Chondrocyte (in vitro differentiated cells): ENCODE measurements around the gene ADCY1. TPM values are rescaled to one million over a fixed set of nuclear protein-coding genes. Genes with fewer than 3 reads are reported as not detected.

ENCODE experiments used
- DNase-seq: peaks from one replicate; pipeline ENCODE4 v3.0.0; 2021; ENCODE audit warnings: mixed read lengths, low spot score
- H3K27ac Mint-ChIP-seq: one replicate; pipeline ENCODE4 v1.8.0; 2021; ENCODE audit warnings: mild to moderate bottlenecking, moderate library complexity, mixed read lengths; ENCODE audit not compliant: unreplicated experiment
- H3K27me3 Mint-ChIP-seq: 2 replicates; pipeline ENCODE4 v1.8.0; 2021; ENCODE audit warnings: low read depth, mixed read lengths
- H3K36me3 Mint-ChIP-seq: 2 replicates; pipeline ENCODE4 v1.8.0; 2021; ENCODE audit warnings: low read depth, mixed read lengths
- H3K4me1 Mint-ChIP-seq: 2 replicates; pipeline ENCODE4 v1.8.0; 2021; ENCODE audit warnings: low read depth, mild to moderate bottlenecking, mixed read lengths
- H3K4me3 Mint-ChIP-seq: one replicate; pipeline ENCODE4 v1.8.0; 2021; ENCODE audit warnings: mild to moderate bottlenecking, moderate library complexity, mixed read lengths; ENCODE audit not compliant: unreplicated experiment
- H3K9me3 Mint-ChIP-seq: 2 replicates; pipeline ENCODE4 v1.8.0; 2021; ENCODE audit warnings: low read depth, mixed read lengths
- total RNA-seq: library from RNA; stranded (reverse); gene quantifications from 3 replicates; pipeline ENCODE4 v1.2.1, GENCODE V29; 2021
- TF ChIP-seq, protein P1 (sequence below): fragments of 200-600 bp; sonication (generic); IDR thresholded peaks from 2 replicates; pipeline ENCODE4 v1.5.0; 2021; ENCODE audit warnings: antibody characterized with exemption, mild to moderate bottlenecking, moderate library complexity

ADCY1 gene
- total RNA-seq, 1 donor from 2014 or later: 0.50 TPM

DNA sequence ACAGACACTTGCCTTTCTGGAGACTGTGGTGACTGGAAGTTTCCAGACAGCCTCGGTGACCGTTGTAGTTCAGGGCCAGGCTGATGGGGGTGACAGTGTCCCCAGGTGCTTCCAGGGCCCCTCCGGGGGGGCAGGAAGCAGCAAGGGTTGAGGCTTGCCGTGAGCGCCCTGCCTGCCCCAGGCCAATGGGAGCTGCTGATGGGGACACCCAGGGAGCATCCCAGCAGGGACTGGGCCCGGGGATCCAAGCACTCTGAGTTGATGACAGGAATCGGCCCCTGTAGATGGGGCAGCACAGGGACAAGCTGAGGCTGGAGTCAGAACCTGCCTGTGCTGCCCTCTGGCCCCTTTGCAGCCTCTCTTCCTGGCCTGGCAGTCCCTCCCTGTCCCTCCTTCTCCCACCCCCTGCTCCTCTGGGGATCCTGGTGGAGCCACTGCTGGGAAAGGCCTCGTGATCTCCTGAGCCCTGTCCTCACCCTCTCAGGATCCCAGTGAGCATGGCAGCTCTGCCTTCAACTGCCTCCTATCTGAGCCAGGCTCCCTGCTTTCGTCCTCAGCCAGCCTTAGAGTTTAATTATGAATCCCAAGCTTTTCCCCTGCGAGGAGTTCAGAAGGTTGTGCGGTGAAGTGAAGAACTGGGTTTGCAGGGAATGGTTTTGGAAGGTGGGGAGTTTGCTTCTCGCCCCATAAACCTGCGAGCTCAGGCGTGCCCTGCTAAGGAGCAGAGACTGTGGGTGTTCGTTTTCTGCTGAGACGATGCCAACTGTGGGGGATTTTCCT lies 84.7 kb downstream of the ADCY1 start:
- DNase-seq: peak; percentile 81
- no peak overlapping the region for H3K4me3 Mint-ChIP-seq
- TF ChIP-seq, protein P1, sequence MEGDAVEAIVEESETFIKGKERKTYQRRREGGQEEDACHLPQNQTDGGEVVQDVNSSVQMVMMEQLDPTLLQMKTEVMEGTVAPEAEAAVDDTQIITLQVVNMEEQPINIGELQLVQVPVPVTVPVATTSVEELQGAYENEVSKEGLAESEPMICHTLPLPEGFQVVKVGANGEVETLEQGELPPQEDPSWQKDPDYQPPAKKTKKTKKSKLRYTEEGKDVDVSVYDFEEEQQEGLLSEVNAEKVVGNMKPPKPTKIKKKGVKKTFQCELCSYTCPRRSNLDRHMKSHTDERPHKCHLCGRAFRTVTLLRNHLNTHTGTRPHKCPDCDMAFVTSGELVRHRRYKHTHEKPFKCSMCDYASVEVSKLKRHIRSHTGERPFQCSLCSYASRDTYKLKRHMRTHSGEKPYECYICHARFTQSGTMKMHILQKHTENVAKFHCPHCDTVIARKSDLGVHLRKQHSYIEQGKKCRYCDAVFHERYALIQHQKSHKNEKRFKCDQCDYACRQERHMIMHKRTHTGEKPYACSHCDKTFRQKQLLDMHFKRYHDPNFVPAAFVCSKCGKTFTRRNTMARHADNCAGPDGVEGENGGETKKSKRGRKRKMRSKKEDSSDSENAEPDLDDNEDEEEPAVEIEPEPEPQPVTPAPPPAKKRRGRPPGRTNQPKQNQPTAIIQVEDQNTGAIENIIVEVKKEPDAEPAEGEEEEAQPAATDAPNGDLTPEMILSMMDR: no peak
- H3K36me3 Mint-ChIP-seq: no peaks in the 10 kb centered on the region
- H3K27me3 Mint-ChIP-seq: no peaks in the 10 kb centered on the region
- no peaks in the 10 kb centered on the region for H3K9me3 Mint-ChIP-seq
- H3K27ac Mint-ChIP-seq: no peak overlapping the region
- H3K4me1 Mint-ChIP-seq: no peaks in the 10 kb centered on the region

DNA sequence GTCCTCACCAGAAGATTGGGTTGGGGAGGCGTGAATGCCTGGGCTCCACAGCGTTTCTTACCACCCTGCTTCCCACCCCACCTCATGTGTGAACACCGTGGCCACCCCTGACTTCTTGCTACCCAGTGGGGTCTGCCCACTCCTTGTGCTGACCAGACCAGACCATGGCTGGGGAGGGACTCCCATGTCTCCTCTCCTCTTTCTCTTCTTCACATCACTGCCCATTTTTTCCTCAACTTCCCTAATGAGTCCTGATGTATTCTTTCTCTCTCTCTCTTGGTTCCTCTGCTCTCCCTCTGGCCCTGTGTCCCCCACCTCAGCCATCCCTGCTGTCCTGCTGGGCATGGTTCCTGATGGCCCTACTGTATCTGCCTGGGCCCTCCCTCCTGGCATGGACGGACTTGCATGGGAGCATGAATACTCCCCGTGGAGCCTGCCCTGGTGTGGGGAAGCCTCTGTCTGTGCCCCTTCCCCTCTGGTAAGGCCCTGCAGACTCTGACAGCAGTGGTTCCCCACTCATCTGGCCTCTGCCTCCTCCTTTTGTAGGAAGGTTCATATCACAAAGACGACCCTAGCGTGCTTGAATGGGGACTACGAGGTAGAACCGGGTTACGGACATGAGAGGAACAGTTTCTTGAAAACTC lies 85.5 kb downstream of the ADCY1 start:
- Mint-ChIP-seq H3K4me3 (no peak overlapping the region), H3K36me3 (no peaks in the 10 kb centered on the region), H3K27ac (no peak overlapping the region), H3K9me3 (no peaks in the 10 kb centered on the region), H3K4me1 (no peaks in the 10 kb centered on the region), H3K27me3 (no peaks in the 10 kb centered on the region)
- DNase-seq: peak; percentile 83
- TF ChIP-seq, protein P1: no peak

DNA sequence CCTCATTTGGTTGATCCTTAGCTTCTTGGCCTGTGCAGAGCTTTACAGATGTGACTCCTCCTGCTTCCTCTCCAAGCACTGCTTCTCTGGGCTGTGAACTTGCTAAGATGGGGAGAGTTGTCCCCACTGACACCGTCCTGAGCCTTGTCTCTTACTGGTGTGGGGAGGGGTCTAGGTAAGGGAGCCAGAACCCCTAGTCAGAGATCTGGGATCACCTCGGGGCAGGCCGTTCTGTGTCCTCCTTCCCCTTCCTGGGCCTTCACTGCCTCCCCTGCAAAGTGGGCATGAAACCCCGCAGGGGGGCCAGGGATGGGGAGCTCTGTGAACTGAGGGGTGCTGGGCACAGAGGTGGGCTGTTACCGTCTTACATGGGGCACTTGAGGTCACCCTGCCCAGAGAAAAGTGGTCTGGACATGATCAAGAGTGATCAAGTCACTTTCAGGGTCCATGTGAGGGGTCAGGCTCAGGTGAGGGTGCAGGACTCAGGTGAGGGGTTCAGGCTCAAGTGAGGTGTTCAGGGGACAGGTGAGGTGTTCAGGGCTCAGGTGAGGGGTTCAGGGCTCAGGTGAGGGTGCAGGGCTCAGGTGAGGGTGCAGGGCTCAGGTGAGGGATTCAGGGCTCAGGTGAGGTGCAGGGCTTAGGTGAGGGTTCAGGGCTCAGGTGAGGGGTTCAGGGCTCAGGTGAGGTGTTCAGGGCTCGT lies 86.2 kb downstream of the ADCY1 start:
- no peaks in the 10 kb centered on the region for H3K27me3 Mint-ChIP-seq
- H3K36me3 Mint-ChIP-seq: no peaks in the 10 kb centered on the region
- no peak overlapping the region for H3K27ac Mint-ChIP-seq
- no peaks in the 10 kb centered on the region for H3K4me1 Mint-ChIP-seq
- TF ChIP-seq, protein P1: no peak
- DNase-seq: no peak
- no peaks in the 10 kb centered on the region for H3K9me3 Mint-ChIP-seq
- no peak overlapping the region for H3K4me3 Mint-ChIP-seq

DNA sequence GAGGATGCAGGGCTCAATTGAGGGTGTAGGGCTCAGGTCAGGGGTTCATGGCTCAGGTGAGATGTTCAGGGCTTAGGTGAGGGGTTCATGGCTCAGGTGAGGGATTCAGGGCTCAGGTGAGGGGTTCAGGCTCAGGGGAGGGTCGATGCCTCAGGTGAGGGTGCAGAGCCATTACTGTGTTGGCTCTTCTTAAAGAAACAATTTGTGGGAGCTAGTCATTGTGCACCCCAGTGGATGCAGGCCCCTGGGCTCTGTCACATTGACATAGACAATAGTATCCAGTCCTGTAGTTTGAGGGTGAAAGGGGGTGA lies 86.7 kb downstream of the ADCY1 start:
- H3K27ac Mint-ChIP-seq: no peak overlapping the region
- no peaks in the 10 kb centered on the region for H3K9me3 Mint-ChIP-seq
- no peaks in the 10 kb centered on the region for H3K4me1 Mint-ChIP-seq
- H3K27me3 Mint-ChIP-seq: no peaks in the 10 kb centered on the region
- TF ChIP-seq, protein P1: no peak
- H3K4me3 Mint-ChIP-seq: no peak overlapping the region
- H3K36me3 Mint-ChIP-seq: no peaks in the 10 kb centered on the region
- DNase-seq: no peak

DNA sequence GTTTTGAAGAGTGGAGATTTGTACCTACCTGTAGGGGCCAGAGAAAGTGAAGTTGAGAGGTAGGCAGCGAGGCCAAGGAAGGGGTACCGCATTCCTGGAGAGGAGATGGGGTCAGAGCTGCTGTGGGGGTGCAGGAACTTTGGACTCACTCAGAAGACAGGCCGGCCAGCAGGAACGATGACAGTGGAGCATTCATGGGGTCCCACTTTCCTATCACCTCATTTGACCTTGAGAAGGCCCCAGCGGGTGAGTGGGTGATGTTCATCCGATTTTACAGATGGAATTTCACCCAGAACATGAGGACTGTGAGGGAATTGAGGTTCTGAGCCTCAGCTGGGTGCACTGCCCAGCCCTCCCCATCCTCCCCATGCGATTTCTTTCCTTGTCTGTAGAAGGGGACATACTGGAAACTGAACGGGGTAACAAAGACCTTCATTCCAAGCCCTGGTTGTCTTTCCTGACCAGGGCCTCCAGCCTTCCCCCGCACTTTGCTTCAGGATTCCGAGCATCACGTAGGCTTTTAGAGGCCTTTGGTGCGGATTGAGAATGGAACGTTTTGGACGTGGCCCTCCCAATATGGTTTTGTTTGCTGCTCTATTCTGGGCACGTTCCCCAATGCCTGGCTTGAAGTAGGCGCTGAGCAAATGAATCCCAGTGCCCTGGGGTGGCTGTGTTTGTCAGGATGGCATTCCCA lies 87.3 kb downstream of the ADCY1 start:
- TF ChIP-seq, protein P1: no peak
- DNase-seq: no peak
- no peak overlapping the region for H3K27ac Mint-ChIP-seq
- H3K4me1 Mint-ChIP-seq: no peaks in the 10 kb centered on the region
- H3K9me3 Mint-ChIP-seq: no peaks in the 10 kb centered on the region
- no peaks in the 10 kb centered on the region for H3K36me3 Mint-ChIP-seq
- H3K4me3 Mint-ChIP-seq: no peak overlapping the region
- no peaks in the 10 kb centered on the region for H3K27me3 Mint-ChIP-seq
